Head of caudate nucleus (tissue), 42 donors: ENCODE results near the gene SH3PXD2A.
A peak's percentile ranks its signal among the peaks of the same experiment; 100 is the strongest.

Source experiments
- DNase-seq, 42 donors: peaks; one replicate each; pipeline versions ENCODE4 v3.0.0 to v3.0.0-alpha.2; 2020 to 2021; ENCODE audit warnings: mixed read lengths in 7 of 42
- intact Hi-C: fragments of 100-400 bp; cut with DNase I; formaldehyde crosslinking; loops from one replicate; pipeline ENCODE4 v1.15.0; 2022

The SH3PXD2A gene

DNA sequence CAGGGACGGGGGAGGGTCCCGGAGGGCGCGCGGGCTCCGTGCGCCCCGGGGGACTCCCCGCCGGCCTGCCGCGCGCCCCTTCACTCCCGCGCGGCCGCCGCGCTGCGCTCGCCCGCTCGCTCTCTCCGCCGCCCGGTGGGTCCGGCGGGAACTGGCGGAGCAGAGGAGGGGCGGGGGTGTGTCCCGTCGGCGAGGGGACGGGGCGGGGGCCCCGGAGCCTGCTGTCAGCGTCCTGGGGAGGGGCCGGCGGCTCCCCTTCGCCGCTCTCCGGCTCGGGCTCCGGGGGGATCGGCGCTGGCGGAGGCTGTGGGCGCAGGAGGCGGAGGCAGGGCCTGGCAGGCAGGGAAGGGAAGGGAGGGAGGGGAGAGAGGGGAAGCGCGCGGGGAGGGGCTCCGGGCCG, at the start of gene SH3PXD2A:
TSS of gene SH3PXD2A (minus strand) at position 153 of the 400 bp plus-strand sequence. CDS start 310 bp downstream, outside the sequence.
- intact Hi-C loops = loop anchor here (10.0 kb wide), 1 partner anchor 251 kb away; no protein-coding TSS in a partner anchor
- peak in 34 of 42 donors; percentile 18 to 70 (median 54) for DNase-seq

GRCh38 chr10:103901299-103901698, 45.9 kb upstream of the SH3PXD2A start:
- intact Hi-C loops = no loop called here
- DNase-seq = no peak

GRCh38 chr10:103899312-103899711, 43.9 kb upstream of the SH3PXD2A start:
- DNase-seq = no peak
- intact Hi-C loops = loop anchor here (10.0 kb wide), 1 partner anchor 315 kb away; no protein-coding TSS in a partner anchor

GRCh38 chr10:103897241-103897774, 41.9 kb upstream of the SH3PXD2A start:
- intact Hi-C loops = loop anchor here (10.0 kb wide), 1 partner anchor 317 kb away; no protein-coding TSS in a partner anchor
- peak in 3 of 42 donors; percentile 17 to 29 (median 27) for DNase-seq

DNA sequence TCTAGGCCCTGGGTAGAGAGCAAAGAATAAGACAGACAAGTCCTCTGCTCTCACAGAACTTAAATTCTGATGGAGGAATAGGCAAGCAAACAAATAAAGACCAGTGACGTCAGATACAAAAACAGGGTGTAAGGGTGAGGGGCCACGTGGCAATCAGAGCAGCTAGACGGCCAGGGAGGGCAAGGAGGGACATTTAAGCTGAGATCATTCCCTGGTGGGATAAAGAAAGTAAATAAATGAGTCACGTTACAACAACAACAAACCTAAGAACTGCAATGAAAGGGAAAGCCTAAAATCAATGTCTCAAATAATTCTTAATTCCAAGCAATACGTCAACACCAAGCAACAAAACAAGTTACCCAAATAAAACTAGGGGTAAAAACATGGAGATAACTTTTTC, 40.8 kb upstream of the SH3PXD2A start:
- intact Hi-C loops = loop anchor here (10.0 kb wide), 1 partner anchor 319 kb away; no protein-coding TSS in a partner anchor
- DNase-seq = no peak

- intact Hi-C loops = loop anchor here (10.0 kb wide), 1 partner anchor 319 kb away; no protein-coding TSS in a partner anchor
- no peak for DNase-seq
Measured at GRCh38 chr10:103895411-103896186, 40.2 kb upstream of the SH3PXD2A start.

GRCh38 chr10:103894441-103894864, 39.1 kb upstream of the SH3PXD2A start:
- intact Hi-C loops = loop anchor here (10.0 kb wide), 1 partner anchor 320 kb away; no protein-coding TSS in a partner anchor
- no peak for DNase-seq

DNA sequence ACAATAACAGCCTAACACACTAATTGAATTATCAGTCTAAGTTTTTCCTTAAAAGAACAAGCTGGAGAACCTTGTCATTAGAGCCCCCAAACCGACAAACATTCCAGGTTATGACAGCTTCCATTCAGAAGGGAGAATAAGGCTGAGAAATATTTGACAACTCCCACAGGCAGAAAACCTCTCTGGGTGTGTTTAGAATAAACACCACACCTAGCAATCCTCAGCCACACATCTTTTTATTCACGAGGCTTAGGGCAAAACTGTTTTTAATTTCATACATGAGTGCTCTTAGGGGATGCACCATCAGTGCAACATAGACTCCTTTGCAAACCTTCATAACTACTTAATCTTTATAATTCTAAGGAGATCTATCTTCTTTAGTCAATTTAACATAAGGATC, 38.4 kb upstream of the SH3PXD2A start:
- intact Hi-C loops = loop anchor here (10.0 kb wide), 1 partner anchor 321 kb away; no protein-coding TSS in a partner anchor
- DNase-seq = no peak

- DNase-seq = no peak
- intact Hi-C loops = loop anchor here (10.0 kb wide), 1 partner anchor 323 kb away; no protein-coding TSS in a partner anchor
Measured at GRCh38 chr10:103892181-103892580, 36.8 kb upstream of the SH3PXD2A start.

DNA sequence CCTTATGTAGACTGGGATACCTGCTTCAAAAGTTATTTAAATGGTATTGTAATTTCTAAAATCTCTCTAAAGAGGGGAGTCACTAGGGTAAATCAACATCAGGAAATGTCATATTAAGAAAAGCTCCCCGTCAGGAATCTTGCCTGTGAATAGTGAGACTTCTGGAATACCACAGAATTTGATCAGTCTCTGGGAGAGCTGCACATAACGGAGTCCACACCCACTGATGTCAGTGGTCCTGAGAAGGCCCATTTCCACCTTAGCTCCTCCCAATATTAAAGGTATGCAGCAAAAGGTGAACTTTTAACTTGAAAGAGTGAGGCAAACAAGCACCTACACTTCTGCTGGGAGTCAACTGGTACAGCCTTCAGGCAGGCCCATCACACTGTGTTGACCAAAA, 35.3 kb upstream of the SH3PXD2A start:
- intact Hi-C loops = loop anchor here (10.0 kb wide), 1 partner anchor 324 kb away; no protein-coding TSS in a partner anchor

GRCh38 chr10:103890194-103890658, 34.9 kb upstream of the SH3PXD2A start:
- no peak for DNase-seq
- intact Hi-C loops = loop anchor here (10.0 kb wide), 1 partner anchor 325 kb away; no protein-coding TSS in a partner anchor

More for the DNA sequence above, 35.3 kb upstream of the SH3PXD2A start:
- no peak for DNase-seq

- DNase-seq = no peak
- intact Hi-C loops = loop anchor here (10.0 kb wide), 1 partner anchor 284 kb away; no protein-coding TSS in a partner anchor
Measured at GRCh38 chr10:103889121-103889720, 33.8 kb upstream of the SH3PXD2A start.

DNA sequence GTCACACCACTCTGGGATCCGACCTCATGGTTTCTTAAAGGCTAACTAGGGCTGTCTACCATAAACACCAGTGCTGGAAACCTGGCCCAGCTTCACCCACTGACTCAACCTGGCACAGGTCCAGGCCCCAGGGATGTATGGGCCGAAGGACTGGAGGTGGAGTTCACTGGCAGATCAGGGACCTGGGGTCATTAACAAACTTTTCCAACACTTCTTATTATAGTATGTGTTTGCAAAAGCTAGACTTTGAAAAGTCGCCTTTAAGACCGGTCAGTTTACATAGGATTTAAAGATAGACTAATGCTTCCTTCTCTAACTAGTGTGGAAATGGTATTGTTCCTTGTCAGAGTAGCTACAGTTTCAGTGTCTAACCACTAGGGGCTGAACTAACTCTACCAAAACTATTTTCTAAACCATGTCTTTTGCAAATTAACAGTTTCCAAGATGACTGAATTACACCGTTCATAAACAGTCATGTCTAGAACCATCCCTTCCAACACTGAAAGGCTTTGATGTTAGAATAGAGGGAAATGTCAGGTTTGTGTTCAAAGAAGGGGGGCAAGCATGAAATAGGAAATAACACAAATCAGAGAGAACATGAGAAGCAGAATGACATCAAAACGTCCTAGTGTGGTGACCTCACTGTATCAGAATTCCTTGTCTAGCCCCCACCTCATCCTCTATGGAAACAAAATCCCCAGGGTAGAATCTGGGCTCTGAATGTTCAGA, 32.9 kb upstream of the SH3PXD2A start:
- intact Hi-C loops = loop anchor here (10.0 kb wide), 1 partner anchor 283 kb away; no protein-coding TSS in a partner anchor
- peak in 14 of 42 donors; percentile 17 to 65 (median 44) for DNase-seq

DNA sequence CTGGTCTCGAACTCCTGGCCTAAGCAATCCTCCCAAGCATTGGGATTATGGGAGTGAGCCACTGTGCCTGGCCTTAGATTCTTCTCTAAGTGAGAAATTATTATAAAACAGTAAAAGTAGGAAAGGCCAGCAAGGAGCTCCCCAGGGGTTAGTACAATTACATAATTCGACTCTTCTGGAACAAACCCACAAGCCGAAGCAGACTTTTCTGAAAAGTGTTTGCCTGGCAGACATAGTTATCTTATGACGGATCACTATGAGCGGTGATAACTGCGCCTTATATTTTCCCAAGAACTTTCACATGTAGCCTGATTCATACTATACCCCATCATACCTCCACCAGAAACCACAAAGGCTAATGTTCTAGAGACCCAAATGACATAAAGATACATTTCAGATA, 30.2 kb upstream of the SH3PXD2A start:
- intact Hi-C loops = loop anchor here (10.0 kb wide), 1 partner anchor 281 kb away; no protein-coding TSS in a partner anchor
- no peak for DNase-seq

- intact Hi-C loops = loop anchor here (10.0 kb wide), 1 partner anchor 280 kb away; no protein-coding TSS in a partner anchor
- DNase-seq = peak in 29 of 42 donors; percentile 18 to 86 (median 53)
Measured at GRCh38 chr10:103884681-103885139, 29.3 kb upstream of the SH3PXD2A start.

DNA sequence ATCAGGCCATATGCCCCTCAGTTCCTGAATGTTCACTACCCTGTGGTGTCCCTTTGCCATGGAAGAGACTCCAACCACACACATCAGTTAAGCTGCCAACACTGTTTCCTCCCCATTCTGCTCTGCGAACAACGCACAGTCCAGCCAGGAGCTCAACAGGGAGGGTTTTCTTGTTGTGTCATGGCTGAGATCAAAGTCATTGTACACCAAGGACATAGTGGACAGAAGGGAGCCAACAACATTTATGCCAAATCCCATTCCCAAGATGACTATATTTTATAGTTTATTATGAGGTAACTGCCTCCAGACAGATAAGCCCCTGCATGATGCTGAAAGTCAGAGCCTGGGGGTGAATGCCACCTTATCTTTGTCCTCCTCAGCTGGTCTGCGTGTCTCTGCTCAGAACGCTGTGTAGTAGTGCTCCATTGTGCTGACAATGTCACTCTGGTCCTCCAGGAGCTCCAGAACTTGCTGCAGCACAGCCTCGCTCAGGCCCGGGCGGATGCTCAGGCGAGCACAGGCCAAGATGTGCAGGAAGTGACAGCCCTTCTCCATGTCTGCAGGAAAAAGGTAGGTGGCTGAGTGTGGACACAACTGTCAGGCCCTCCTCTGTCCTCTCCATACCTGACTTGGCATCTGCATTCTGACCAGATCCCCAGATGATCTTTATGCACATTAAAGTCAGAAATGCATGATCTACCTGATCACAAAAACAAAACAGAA, 27.1 kb upstream of the SH3PXD2A start:
- DNase-seq = no peak
- intact Hi-C loops = loop anchor here (10.0 kb wide), 1 partner anchor 278 kb away; no protein-coding TSS in a partner anchor
